Lower leg skin (tissue), 3 donors: Measurements from ENCODE around the gene TUFT1.

ENCODE experiments used
- POLR2A ChIP-seq, 2 donors: fragments of 450-650 bp; IDR thresholded peaks; one replicate each; pipeline ENCODE4 v1.6.1; 2016 to 2017; ENCODE audit warnings: antibody characterized with exemption in 2 of 2, mild to moderate bottlenecking in 1 of 2, moderate library complexity in 1 of 2
- TF ChIP-seq, protein P1 (sequence below), 3 donors: fragments of 450-650 bp; IDR thresholded peaks; one replicate each; pipeline ENCODE4 v1.5.1; 2016; ENCODE audit warnings: antibody characterized with exemption in 3 of 3, mild to moderate bottlenecking in 3 of 3, moderate library complexity in 2 of 3

DNA sequence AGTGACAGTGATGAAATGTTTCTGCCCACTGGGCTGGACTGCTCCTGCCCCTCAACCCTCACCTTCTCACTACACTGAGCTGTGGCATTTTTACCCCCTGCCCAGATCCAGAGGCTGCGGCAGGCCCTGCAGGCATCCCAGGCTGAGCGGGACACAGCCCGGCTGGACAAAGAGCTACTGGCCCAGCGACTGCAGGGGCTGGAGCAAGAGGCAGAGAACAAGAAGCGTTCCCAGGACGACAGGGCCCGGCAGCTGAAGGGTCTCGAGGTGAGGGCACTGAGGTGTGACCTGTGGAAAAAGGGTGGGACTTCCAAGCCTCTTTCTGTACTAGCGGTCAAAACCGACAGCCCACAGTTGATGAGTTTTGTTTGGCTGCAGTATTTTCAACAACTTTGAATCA lies 6.2 kb upstream of the TUFT1 start:
- TF ChIP-seq, protein P1, sequence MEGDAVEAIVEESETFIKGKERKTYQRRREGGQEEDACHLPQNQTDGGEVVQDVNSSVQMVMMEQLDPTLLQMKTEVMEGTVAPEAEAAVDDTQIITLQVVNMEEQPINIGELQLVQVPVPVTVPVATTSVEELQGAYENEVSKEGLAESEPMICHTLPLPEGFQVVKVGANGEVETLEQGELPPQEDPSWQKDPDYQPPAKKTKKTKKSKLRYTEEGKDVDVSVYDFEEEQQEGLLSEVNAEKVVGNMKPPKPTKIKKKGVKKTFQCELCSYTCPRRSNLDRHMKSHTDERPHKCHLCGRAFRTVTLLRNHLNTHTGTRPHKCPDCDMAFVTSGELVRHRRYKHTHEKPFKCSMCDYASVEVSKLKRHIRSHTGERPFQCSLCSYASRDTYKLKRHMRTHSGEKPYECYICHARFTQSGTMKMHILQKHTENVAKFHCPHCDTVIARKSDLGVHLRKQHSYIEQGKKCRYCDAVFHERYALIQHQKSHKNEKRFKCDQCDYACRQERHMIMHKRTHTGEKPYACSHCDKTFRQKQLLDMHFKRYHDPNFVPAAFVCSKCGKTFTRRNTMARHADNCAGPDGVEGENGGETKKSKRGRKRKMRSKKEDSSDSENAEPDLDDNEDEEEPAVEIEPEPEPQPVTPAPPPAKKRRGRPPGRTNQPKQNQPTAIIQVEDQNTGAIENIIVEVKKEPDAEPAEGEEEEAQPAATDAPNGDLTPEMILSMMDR (IDR thresholded peaks at IDR 0.05) = no peak
- no peak for TF ChIP-seq POLR2A (IDR thresholded peaks at IDR 0.05)
